Effector memory CD4-positive, alpha-beta T cell (primary cell): ENCODE results near the gene ZNF836.

Experiments
- DNase-seq, 3 donors: peaks; one replicate each; pipeline ENCODE4 v3.0.0-alpha.2; 2020
- H3K27ac ChIP-seq: 2 replicates; pipeline ENCODE4 v1.7.0; 2013; ENCODE audit warnings: mild to moderate bottlenecking, low read length, moderate library complexity; ENCODE audit not compliant: insufficient read depth, poor library complexity, severe bottlenecking
- H3K27me3 ChIP-seq: replicated peaks from 2 replicates; pipeline ENCODE4 v1.7.0; 2013; ENCODE audit warnings: mild to moderate bottlenecking, low read length; ENCODE audit not compliant: insufficient read depth, control insufficient read depth, poor library complexity, severe bottlenecking
- H3K36me3 ChIP-seq: 2 replicates; pipeline ENCODE4 v1.7.0; 2013; ENCODE audit warnings: mild to moderate bottlenecking, low read length, moderate library complexity; ENCODE audit not compliant: control insufficient read depth, insufficient read depth
- H3K4me1 ChIP-seq: 2 replicates; pipeline ENCODE4 v1.7.0; 2013; ENCODE audit warnings: low read length, mild to moderate bottlenecking; ENCODE audit not compliant: control insufficient read depth, insufficient read depth, poor library complexity, severe bottlenecking
- H3K4me3 ChIP-seq: 2 replicates; pipeline ENCODE4 v1.7.0; 2013; ENCODE audit warnings: low read length, low read depth, mild to moderate bottlenecking; ENCODE audit not compliant: insufficient read depth, poor library complexity, severe bottlenecking
- H3K9me3 ChIP-seq: 2 replicates; pipeline ENCODE4 v1.7.0; 2013; ENCODE audit warnings: mild to moderate bottlenecking, low read length, moderate library complexity; ENCODE audit not compliant: control insufficient read depth

ZNF836 gene

GRCh38 chr19:52188822-52189734, 17.7 kb upstream of the ZNF836 start:
- Histone ChIP-seq H3K36me3 (no peaks in the 10 kb centered on the region), H3K27ac (peak overlapping the region; percentile 77), H3K4me1 (peaks cover 27% of the 10 kb centered on the region), H3K4me3 (peak overlapping the region; percentile 22), H3K27me3 (no peaks in the 10 kb centered on the region), H3K9me3 (no peaks in the 10 kb centered on the region)
- DNase-seq = no peak

- no peaks in the 10 kb centered on the region for H3K36me3 ChIP-seq
- peaks cover 27% of the 10 kb centered on the region for H3K4me1 ChIP-seq
- no peaks in the 10 kb centered on the region for H3K9me3 ChIP-seq
- H3K27me3 ChIP-seq = no peaks in the 10 kb centered on the region
- H3K4me3 ChIP-seq = no peak overlapping the region
- no peak overlapping the region for H3K27ac ChIP-seq
- no peak for DNase-seq
Measured at GRCh38 chr19:52187407-52187806, 16.0 kb upstream of the ZNF836 start.

- no peaks in the 10 kb centered on the region for H3K9me3 ChIP-seq
- no peak overlapping the region for H3K4me3 ChIP-seq
- DNase-seq = no peak
- H3K27me3 ChIP-seq = no peaks in the 10 kb centered on the region
- no peaks in the 10 kb centered on the region for H3K4me1 ChIP-seq
- no peaks in the 10 kb centered on the region for H3K36me3 ChIP-seq
- no peak overlapping the region for H3K27ac ChIP-seq
Measured at GRCh38 chr19:52176574-52176973, 5.2 kb upstream of the ZNF836 start.

- H3K4me1 ChIP-seq = peaks cover 7% of the 10 kb centered on the region
- no peaks in the 10 kb centered on the region for H3K27me3 ChIP-seq
- H3K4me3 ChIP-seq = no peak overlapping the region
- peak overlapping the region; percentile 92 for H3K27ac ChIP-seq
- H3K36me3 ChIP-seq = peaks cover 17% of the 10 kb centered on the region
- no peak for DNase-seq
- no peaks in the 10 kb centered on the region for H3K9me3 ChIP-seq
Measured at GRCh38 chr19:52172347-52172746, 926 bp upstream of the ZNF836 start.

- Histone ChIP-seq H3K4me3 (peak overlapping the region; percentile 99), H3K9me3 (no peaks in the 10 kb centered on the region), H3K4me1 (peaks cover 7% of the 10 kb centered on the region), H3K36me3 (peaks cover 25% of the 10 kb centered on the region), H3K27me3 (no peaks in the 10 kb centered on the region), H3K27ac (peak overlapping the region; percentile 92)
- no peak for DNase-seq
Measured at GRCh38 chr19:52170863-52171320, 529 bp downstream of the ZNF836 start.

DNA sequence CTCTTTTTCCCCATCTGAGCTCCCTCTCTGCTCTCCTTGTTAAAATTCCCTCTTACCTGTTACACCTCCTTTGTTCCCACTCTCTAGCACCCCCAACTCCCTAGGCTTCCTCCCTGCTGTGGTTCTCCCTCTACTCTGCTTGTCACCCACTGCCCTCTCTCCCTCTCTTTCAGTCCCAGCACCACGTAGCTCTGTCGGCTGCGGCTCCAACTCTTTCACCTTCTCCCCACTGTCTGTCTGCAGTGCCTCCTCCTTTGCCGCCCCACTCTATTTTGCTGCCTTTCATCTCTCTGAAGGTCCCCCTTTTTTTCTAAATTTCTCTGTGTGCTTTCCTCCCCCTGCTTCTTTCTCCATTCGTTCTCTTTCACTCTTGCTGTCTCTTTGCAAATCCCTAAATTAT, 1.1 kb downstream of the ZNF836 start:
- Histone ChIP-seq H3K27me3 (no peaks in the 10 kb centered on the region), H3K4me1 (peaks cover 7% of the 10 kb centered on the region), H3K36me3 (peaks cover 28% of the 10 kb centered on the region), H3K27ac (peak overlapping the region; percentile 92), H3K4me3 (peak overlapping the region; percentile 99), H3K9me3 (no peaks in the 10 kb centered on the region)
- no peak for DNase-seq

- peaks cover 63% of the 10 kb centered on the region for H3K9me3 ChIP-seq
- no peak for DNase-seq
Measured at GRCh38 chr19:52155596-52156359, 15.6 kb downstream of the ZNF836 start.

GRCh38 chr19:52148256-52148655, 23.2 kb downstream of the ZNF836 start:
- no peak overlapping the region for H3K27ac ChIP-seq
- no peak overlapping the region for H3K4me3 ChIP-seq
- no peaks in the 10 kb centered on the region for H3K4me1 ChIP-seq
- no peaks in the 10 kb centered on the region for H3K36me3 ChIP-seq
- no peaks in the 10 kb centered on the region for H3K27me3 ChIP-seq
- peaks cover 15% of the 10 kb centered on the region for H3K9me3 ChIP-seq
- no peak for DNase-seq

More at GRCh38 chr19:52155596-52156359, 15.6 kb downstream of the ZNF836 start:
- no peaks in the 10 kb centered on the region for H3K4me1 ChIP-seq
- peaks cover 45% of the 10 kb centered on the region for H3K36me3 ChIP-seq
- H3K27ac ChIP-seq = no peak overlapping the region
- H3K27me3 ChIP-seq = no peaks in the 10 kb centered on the region
- no peak overlapping the region for H3K4me3 ChIP-seq

- no peaks in the 10 kb centered on the region for H3K27me3 ChIP-seq
- H3K4me3 ChIP-seq = no peak overlapping the region
- H3K36me3 ChIP-seq = no peaks in the 10 kb centered on the region
- H3K9me3 ChIP-seq = no peaks in the 10 kb centered on the region
- H3K27ac ChIP-seq = no peak overlapping the region
- no peak for DNase-seq
- peaks cover 11% of the 10 kb centered on the region for H3K4me1 ChIP-seq
Measured at GRCh38 chr19:52142001-52142595, 29.3 kb downstream of the ZNF836 start.
